Suprapubic skin (tissue), 4 donors: ENCODE results near the gene MYO10.

Source experiments
- EP300 ChIP-seq: sonication (generic); formaldehyde crosslinking; IDR thresholded peaks from one replicate; pipeline ENCODE4 v1.6.1; 2017; ENCODE audit warnings: antibody characterized with exemption
- POLR2AphosphoS5 ChIP-seq, 3 donors: sonication (generic); formaldehyde crosslinking; IDR thresholded peaks; one replicate each; pipeline ENCODE4 v1.6.1; 2017; ENCODE audit warnings: antibody characterized with exemption in 3 of 3
- TF ChIP-seq, protein P1 (sequence below), 2 donors: fragments of 200-600 bp in 1 of 2; fragments of 450-650 bp in 1 of 2; sonication (generic) in 1 of 2; IDR thresholded peaks; one replicate each; pipeline ENCODE4 v1.5.1; 2016 to 2019; ENCODE audit warnings: antibody characterized with exemption in 2 of 2, mild to moderate bottlenecking in 1 of 2, moderate library complexity in 1 of 2

DNA sequence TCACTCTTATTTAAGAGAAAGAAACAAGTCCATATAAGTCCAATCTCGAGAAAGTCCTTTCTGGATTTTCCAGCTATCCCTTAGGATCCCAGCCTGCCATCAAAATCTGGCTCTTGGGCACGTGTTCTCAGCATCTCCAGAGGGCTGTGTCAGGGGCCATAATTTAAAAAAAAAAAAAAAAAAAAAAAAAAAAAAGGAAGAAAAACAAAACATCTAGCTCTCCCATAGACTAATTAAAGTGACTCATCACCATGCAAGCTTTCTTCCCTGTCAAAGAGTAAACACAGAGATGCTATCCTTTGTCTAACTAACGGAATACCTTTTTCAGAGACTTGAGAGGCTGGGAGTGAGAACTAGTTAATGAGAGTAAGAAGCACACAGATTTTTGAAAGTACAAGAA is 44.9 kb upstream of the MYO10 start:
- TF ChIP-seq EP300 (no peak), POLR2AphosphoS5 (IDR thresholded peaks at IDR 0.05) (no peak)
- TF ChIP-seq, protein P1, sequence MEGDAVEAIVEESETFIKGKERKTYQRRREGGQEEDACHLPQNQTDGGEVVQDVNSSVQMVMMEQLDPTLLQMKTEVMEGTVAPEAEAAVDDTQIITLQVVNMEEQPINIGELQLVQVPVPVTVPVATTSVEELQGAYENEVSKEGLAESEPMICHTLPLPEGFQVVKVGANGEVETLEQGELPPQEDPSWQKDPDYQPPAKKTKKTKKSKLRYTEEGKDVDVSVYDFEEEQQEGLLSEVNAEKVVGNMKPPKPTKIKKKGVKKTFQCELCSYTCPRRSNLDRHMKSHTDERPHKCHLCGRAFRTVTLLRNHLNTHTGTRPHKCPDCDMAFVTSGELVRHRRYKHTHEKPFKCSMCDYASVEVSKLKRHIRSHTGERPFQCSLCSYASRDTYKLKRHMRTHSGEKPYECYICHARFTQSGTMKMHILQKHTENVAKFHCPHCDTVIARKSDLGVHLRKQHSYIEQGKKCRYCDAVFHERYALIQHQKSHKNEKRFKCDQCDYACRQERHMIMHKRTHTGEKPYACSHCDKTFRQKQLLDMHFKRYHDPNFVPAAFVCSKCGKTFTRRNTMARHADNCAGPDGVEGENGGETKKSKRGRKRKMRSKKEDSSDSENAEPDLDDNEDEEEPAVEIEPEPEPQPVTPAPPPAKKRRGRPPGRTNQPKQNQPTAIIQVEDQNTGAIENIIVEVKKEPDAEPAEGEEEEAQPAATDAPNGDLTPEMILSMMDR (IDR thresholded peaks at IDR 0.05), result no peak
